GM19397 (cell line): ENCODE results near the gene GRPEL2.
A peak's percentile ranks its signal among the peaks of the same experiment; 100 is the strongest.
"Not testable (repeated sequence)": the region's sequence is repeated elsewhere in the genome, so short reads cannot be mapped to it uniquely, and the experiment has no call there.

Experiments used
- ATAC-seq: cut with Tn5 transposase; IDR thresholded peaks from one replicate; pipeline ENCODE4 v1.9.1; 2021; ENCODE audit warnings: mild to moderate bottlenecking, moderate library complexity; ENCODE audit not compliant: unreplicated experiment

GRPEL2 gene

GRCh38 chr5:149374801-149375200 is 29.5 kb downstream of the GRPEL2 start:
- ATAC-seq = no peak

DNA sequence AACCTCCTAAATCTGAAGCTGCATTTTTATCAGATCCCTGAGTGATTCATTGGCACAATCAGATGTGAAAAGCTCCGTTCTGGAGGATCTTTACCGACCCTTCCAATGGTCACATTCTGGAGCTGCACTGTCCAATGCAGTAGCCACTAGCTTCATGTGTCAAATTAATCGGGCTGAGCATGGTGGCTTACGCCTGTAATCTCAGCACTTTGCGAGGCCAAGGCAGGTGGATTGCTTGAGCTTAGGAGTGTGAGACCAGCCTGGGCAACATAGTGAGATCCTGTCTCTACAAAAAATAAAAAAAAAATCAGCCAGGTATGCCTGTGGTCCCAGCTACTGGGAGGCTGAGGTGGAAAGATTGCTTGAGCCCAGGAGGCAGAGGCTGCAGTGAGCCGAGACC is 30.1 kb downstream of the GRPEL2 start:
- no peak for ATAC-seq

GRCh38 chr5:149376104-149376503 is 30.8 kb downstream of the GRPEL2 start:
- no peak for ATAC-seq

GRCh38 chr5:149376711-149377447 is 31.6 kb downstream of the GRPEL2 start:
- no peak for ATAC-seq

- ATAC-seq = no peak
These were observed 33.0 kb downstream of the GRPEL2 start for GRCh38 chr5:149378241-149378820.

GRCh38 chr5:149379177-149379761 is 34.0 kb downstream of the GRPEL2 start, which contains the start of gene IL17B:
Gene IL17B (minus strand): TSS chr5:149379292. CDS start chr5:149379225, 67 bp downstream.
- no peak for ATAC-seq

- no peak for ATAC-seq
These were observed 34.6 kb downstream of the GRPEL2 start for GRCh38 chr5:149379818-149380374.

- no peak for ATAC-seq
These were observed 35.3 kb downstream of the GRPEL2 start for GRCh38 chr5:149380466-149381121.

DNA sequence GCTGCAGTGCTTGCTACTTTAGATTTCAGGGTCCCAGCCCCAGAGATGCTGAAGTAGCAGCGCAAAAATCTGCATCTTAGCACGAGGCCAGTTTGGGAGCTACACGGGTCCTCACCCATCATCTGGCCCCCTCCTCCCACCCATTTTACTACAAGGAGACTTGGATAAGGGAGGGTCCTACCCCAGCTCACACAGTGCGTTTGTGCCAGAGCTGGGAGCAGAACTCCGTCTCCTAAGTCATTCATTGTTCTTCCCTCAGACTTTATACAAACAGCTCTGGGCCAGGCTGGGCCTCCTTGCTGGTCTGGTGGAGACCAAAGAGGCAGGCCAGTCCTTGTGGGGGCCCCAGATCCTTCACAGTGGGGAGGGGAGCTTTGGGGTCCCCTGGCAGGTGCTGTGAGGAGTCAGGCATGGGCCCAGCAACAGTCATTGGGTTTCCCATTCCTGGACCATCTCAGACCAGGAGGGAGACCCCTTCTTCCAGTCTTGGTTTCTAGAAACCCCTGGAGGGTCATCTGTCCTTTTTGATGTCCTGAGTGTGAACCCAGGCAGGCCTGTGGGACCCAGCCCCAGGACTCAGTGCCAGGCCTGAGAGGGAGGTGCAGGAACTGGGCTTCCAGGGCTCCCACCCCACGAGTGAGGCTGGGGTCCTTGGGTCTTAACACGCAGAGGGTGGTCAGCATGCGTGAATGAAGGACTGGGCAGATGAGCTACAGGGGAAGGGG is 36.1 kb downstream of the GRPEL2 start:
- peak; percentile 19 for ATAC-seq

- peak; percentile 66 for ATAC-seq
These were observed 36.7 kb downstream of the GRPEL2 start for GRCh38 chr5:149381986-149382338.

DNA sequence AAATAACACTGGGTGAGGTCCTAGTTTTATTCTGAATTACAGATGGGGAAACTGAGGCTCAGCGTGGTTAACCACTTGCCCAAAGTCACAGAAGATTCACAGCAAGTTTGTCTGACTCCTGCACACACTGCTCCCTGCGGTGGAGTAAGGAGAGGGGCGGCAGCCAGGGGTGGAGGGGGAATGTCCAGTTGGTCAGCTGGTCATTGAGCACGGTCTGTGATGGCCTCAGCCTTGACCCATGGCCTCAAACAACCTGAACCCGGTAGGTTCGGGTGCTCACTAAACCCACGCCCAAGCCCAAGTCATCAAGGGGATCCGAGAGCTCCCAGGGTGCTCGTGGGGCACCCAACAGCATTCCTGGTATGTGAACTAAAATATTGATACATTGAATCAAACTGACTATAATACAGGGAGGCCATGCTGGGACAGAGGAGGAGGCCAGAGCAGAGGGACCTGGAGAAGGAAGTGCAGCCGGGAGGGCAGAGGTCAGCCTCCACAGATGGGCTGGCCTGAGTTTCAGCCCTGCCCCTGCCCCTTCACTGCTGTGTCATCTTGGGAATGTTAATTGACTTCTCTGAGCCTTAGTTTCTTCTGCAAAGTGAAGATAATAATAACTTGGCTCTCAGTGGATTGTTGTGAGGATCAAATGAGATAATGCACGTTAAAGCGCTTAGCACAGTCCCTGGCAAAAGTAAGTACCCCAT is 37.4 kb downstream of the GRPEL2 start:
- ATAC-seq = no peak

GRCh38 chr5:149383399-149383798 is 38.1 kb downstream of the GRPEL2 start:
- ATAC-seq = no peak

- no peak for ATAC-seq
These were observed 40.9 kb downstream of the GRPEL2 start for GRCh38 chr5:149386166-149386565.

- ATAC-seq = no peak
These were observed 41.9 kb downstream of the GRPEL2 start for GRCh38 chr5:149387081-149387631.

DNA sequence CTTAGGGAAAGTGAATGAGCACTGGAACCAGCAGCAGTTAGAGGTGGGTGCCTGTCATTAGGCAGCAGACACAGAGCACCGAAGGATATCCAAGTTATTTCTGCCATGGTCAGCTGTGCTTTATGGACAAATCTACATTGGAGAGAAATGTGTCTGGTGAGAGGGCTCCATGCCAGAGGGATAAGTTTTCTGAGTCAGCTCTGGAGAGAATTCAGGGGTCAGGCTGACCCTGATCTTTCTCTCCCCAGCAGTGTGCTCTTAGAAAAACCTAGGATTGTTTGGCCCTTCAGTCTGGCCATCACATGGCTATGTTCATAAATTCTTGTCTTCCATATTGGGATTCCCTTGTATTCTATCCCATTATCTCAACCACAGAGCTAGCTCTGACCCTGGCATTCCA is 42.7 kb downstream of the GRPEL2 start:
- ATAC-seq = no peak

- ATAC-seq = no peak
These were observed 43.3 kb downstream of the GRPEL2 start for GRCh38 chr5:149388498-149389190.

DNA sequence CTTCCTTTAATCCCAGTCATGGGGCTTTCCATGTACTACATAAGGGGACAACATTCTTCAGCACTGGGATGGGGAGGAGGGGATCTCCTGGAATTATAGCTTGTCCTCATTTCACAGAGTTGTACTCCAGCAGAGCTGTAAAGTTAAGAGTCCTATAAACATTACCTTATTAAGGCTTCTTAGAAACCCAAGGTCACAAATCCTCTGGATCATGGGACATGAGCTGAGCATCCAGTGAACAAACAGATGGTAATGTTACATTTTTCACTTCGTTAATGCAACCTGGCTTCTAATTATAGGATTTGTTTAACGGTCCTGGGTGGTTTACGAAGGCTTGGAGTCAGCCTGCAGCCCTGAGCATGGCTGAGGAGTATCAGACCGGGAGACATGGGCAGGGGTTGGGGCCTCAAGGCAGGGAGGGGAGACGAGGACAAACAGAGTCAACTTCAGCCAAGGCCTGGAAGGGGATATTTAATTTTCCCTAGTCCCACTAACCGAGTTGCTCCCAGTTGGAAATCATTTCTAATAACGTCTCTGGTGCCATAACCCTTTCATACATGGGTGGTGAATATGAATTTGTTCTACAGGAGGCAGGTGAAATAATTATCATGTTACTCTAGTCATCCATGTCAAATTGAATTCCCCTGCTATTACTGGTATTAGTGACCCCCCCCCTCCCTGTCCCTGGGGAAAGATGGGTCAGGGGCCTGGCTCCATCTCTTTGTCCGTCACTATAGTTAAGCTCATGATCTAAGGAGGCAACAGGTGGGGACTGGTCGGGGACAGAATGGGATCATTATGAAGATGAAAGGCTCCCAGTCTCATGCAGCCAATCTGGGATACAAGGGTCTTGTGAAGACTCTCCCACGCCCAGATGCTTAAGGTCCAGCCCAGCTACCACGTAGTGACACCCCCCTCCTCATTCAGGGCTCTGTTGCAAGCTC is 44.5 kb downstream of the GRPEL2 start:
- ATAC-seq = no peak

- ATAC-seq = not testable (repeated sequence)
These were observed 45.8 kb downstream of the GRPEL2 start for GRCh38 chr5:149391076-149391475.
